ENCODE measurements around the gene TIMM22.

The TIMM22 gene

DNA sequence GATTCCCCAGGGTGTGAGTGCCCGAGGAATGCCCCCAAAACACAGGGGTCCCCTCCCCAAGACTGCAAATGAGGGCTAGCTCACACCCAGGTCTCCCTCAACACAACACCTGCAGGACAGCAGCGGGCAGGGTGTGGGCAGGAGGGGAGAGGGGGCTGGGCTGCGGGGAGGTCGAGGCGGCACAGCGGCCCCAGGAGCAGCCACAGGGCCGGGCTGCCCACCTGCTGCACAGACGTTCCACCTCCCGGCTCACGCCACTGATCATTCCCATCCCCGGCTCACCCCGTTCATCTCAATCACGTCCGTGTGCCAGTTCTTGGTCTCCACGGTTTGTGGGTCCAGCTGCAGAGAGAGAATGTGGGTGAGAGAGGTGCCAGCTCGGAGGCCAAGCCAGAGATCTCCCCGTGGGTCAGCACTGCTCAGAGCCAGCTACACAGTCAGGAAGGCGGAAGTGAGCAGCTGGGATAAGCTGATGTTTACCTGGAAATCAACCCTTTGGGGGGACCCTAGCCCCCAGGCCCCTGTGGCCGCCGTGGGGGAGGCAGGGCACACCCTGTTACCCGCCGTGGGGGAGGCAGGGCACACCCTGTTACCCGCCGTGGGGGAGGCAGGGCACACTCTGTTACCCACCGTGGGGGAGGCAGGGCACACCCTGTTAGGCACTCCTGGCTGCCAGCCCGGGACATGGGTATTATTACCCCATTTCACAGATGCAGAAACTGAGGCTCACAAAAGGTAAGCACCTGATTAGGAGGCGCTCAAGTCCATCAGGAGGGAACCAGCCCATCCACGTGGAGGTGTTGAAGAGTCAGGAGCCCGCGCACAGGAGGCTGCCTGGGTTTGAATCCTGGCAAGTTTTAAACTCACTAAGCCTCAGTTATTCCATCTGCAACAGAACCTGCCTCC is 16.1 kb downstream of the TIMM22 start:
- H3K4me1 ChIP-seq (ENCODE audit: control insufficient read depth, low read length) = no peaks in the 10 kb centered on the region
- H3K79me2 ChIP-seq (ENCODE audit: control insufficient read depth, low read length) = no peaks in the 10 kb centered on the region
- H3K27me3 ChIP-seq (ENCODE audit: control insufficient read depth, low read length) = no peaks in the 10 kb centered on the region
- no peak overlapping the region for H3K4me3 ChIP-seq (ENCODE audit: low read length)
- H3K9me3 ChIP-seq (ENCODE audit: control insufficient read depth, insufficient read depth, low read length) = no peaks in the 10 kb centered on the region
- no peaks in the 10 kb centered on the region for H3K9me2 ChIP-seq (replicated peaks; ENCODE audit: control insufficient read depth, low read length)
- H3K36me3 ChIP-seq (ENCODE audit: control insufficient read depth, low read length) = peaks cover 54% of the 10 kb centered on the region
- no peak overlapping the region for H3K4me2 ChIP-seq (ENCODE audit: low read length)
- peaks cover 3% of the 10 kb centered on the region; the same call in 1 of the 2 replicates for H3F3A ChIP-seq (ENCODE audit: control insufficient read depth, insufficient read depth)
- H4K20me1 ChIP-seq (ENCODE audit: control insufficient read depth, insufficient read depth, low read depth, low read length) = no peaks in the 10 kb centered on the region
- TF ChIP-seq EZH2phosphoT487 (IDR thresholded peaks at IDR 0.05; ENCODE audit: borderline replicate concordance, low read length) (no peak), CTCF (IDR thresholded peaks at IDR 0.05; ENCODE audit: low read depth, low read length, poor library complexity, severe bottlenecking) (no peak)
- H3K27ac ChIP-seq (ENCODE audit: low read depth, low read length) = no peak overlapping the region

DNA sequence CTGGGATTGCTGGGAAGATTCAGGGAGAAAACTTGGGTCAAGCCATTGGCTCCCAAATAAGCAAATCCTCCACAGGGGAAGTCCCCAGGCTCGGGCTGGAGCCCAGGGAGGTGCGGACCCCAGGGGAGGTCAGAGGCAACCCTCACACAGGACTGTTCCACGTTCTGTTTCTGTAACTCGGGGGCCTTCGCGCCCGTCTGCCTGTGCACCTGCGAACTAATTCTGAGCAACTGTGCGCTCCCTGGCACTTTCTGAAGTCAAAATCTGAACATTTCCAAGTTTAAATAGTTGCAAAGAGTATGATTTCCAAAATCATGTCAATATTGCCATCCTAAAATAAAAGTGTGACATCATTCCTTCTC is 16.8 kb downstream of the TIMM22 start:
- Histone ChIP-seq H3K36me3 (ENCODE audit: control insufficient read depth, low read length) (peaks cover 49% of the 10 kb centered on the region), H3K9me2 (replicated peaks; ENCODE audit: control insufficient read depth, low read length) (no peaks in the 10 kb centered on the region), H3K27me3 (ENCODE audit: control insufficient read depth, low read length) (no peaks in the 10 kb centered on the region), H3K4me1 (ENCODE audit: control insufficient read depth, low read length) (no peaks in the 10 kb centered on the region), H3K4me2 (ENCODE audit: low read length) (no peak overlapping the region), H3K79me2 (ENCODE audit: control insufficient read depth, low read length) (no peaks in the 10 kb centered on the region), H3K27ac (ENCODE audit: low read depth, low read length) (no peak overlapping the region), H3K9me3 (ENCODE audit: control insufficient read depth, insufficient read depth, low read length) (no peaks in the 10 kb centered on the region), H4K20me1 (ENCODE audit: control insufficient read depth, insufficient read depth, low read depth, low read length) (no peaks in the 10 kb centered on the region), H3K4me3 (ENCODE audit: low read length) (no peak overlapping the region), H3F3A (ENCODE audit: control insufficient read depth, insufficient read depth) (peaks cover 3% of the 10 kb centered on the region; the same call in 1 of the 2 replicates)
- TF ChIP-seq CTCF (IDR thresholded peaks at IDR 0.05; ENCODE audit: low read depth, low read length, poor library complexity, severe bottlenecking) (no peak), EZH2phosphoT487 (IDR thresholded peaks at IDR 0.05; ENCODE audit: borderline replicate concordance, low read length) (no peak)

- no peaks in the 10 kb centered on the region for H3K4me1 ChIP-seq (ENCODE audit: control insufficient read depth, low read length)
- H3K27me3 ChIP-seq (ENCODE audit: control insufficient read depth, low read length) = no peaks in the 10 kb centered on the region
- peaks cover 3% of the 10 kb centered on the region; the same call in 1 of the 2 replicates for H3F3A ChIP-seq (ENCODE audit: control insufficient read depth, insufficient read depth)
- H3K4me3 ChIP-seq (ENCODE audit: low read length) = no peak overlapping the region
- H4K20me1 ChIP-seq (ENCODE audit: control insufficient read depth, insufficient read depth, low read depth, low read length) = no peaks in the 10 kb centered on the region
- no peaks in the 10 kb centered on the region for H3K9me2 ChIP-seq (replicated peaks; ENCODE audit: control insufficient read depth, low read length)
- H3K4me2 ChIP-seq (ENCODE audit: low read length) = no peak overlapping the region
- H3K27ac ChIP-seq (ENCODE audit: low read depth, low read length) = no peak overlapping the region
- no peaks in the 10 kb centered on the region for H3K9me3 ChIP-seq (ENCODE audit: control insufficient read depth, insufficient read depth, low read length)
- TF ChIP-seq CTCF (IDR thresholded peaks at IDR 0.05; ENCODE audit: low read depth, low read length, poor library complexity, severe bottlenecking) = no peak
- TF ChIP-seq EZH2phosphoT487 (IDR thresholded peaks at IDR 0.05; ENCODE audit: borderline replicate concordance, low read length) = no peak
- peaks cover 6% of the 10 kb centered on the region; the same call in 1 of the 2 replicates for H3K36me3 ChIP-seq (ENCODE audit: control insufficient read depth, low read length)
- H3K79me2 ChIP-seq (ENCODE audit: control insufficient read depth, low read length) = no peaks in the 10 kb centered on the region; the same call in 1 of the 2 replicates
These were observed 21.6 kb downstream of the TIMM22 start for GRCh38 chr17:1018547-1018946.
